HG03571 (cell line): ENCODE data around the gene SGPL1.

Experiments
- ATAC-seq: cut with Tn5 transposase; IDR thresholded peaks from one replicate; pipeline ENCODE4 v1.9.1; 2021; ENCODE audit not compliant: unreplicated experiment

The SGPL1 gene

DNA sequence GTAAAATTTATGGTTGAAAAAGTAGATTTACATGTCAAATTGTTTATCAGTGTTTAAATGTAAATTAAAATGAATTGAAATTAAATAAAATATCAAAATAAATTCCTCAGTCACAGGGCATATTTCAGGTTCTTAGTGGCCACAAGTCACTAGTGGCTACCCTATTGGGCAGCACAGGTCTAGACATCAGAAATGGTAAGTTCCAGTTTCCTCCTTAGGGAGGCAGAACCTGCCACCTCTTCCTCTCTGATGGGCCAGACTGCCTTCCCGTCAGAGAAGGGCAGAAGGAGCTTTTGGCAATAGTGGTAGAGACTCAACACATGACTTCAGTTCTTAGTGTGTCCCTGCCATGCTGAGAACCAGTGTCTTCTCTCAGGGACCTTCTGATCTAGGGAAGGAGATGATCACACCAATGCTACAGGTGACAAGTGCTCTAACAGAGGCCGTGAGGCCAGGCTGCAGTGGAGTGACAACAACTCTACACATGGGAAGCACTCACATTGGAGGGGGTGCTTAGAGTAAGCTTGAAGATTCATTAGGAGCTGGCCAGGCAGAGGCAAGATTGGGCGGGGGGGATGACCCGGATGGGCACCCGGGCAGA lies 87.0 kb downstream of the SGPL1 start:
- ATAC-seq = no peak

DNA sequence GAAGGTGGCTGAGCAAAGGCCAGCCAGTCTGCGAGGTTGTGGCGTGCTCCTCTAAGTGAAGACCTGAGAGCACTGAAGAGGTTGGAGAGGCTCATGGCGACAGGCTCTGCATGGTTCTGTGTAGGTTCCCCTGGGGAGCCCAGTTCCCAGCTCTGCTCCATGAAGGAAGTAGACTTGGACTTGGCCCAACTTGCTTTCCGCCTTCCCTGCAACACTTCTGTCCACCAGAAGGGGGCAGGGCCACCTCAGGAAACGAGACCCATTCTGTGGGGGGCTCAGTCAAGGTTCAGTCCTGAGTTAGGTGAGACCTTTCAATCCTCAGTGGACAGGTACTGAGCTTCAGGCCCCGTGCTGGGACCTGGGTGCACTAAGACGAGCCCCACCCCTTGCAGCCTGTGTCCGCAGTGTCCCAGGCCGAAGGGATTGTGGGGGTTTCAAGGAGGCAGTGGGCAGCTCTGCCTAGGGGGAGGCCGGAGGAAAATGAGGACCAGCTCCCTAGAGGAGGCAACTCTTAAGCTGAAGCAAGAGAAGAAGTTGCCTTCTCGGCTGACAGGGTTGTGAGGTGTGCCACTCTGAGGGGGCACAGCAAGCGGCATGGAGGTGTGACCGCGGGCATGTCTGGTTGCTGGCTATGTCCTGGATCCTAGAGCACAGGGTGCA lies 87.6 kb downstream of the SGPL1 start:
- no peak for ATAC-seq

GRCh38 chr10:70905071-70906021 lies 89.6 kb downstream of the SGPL1 start:
- ATAC-seq = no peak

GRCh38 chr10:70906031-70906783 lies 90.5 kb downstream of the SGPL1 start:
- ATAC-seq = no peak

GRCh38 chr10:70906953-70907636 lies 91.3 kb downstream of the SGPL1 start:
- ATAC-seq = no peak

- no peak for ATAC-seq
Measured at GRCh38 chr10:70907637-70908405, 92.1 kb downstream of the SGPL1 start.

- ATAC-seq = no peak
Measured at GRCh38 chr10:70908406-70909296, 92.9 kb downstream of the SGPL1 start.

GRCh38 chr10:70909326-70909935 lies 93.7 kb downstream of the SGPL1 start:
- no peak for ATAC-seq

DNA sequence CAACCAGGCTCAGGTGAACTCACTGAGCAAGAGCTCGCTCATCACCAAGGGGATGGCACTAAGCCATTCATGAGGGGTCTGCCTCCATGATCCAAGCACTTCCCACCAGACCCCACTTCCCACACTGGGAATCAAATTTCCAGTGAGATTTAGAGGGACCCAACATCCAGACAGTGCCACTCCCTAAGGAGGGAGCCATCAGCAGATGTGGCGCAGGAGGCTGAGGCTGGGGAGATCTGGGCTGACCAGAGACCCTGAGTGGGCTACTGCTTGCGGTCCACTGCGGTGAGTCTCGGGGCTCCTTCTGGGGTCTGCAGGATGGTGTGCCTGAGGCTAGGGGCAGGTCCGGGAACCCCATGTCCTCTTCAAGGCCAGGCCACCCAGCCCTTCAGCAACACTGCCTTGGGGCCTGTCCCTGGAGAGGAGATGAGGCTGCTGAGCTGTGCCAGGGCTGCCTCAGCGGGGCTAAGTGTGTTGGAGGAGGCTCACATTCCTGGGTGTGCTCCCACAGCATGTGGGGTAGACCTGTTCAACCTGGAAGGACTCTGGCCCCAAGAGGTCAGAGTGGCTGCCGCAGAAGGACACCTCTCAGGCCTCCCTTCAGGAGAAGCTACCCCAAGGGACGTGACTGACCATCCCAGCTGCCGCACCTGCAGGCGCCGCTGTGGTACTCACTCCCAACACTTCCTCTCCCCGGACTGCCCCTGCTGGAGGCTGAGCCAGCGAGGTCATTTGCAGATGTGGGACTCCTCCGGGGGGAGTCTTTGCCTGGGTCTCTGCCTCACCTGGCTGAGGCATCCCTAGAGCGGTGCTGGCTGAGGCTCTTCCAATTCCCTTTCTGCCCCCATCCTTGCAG lies 95.0 kb downstream of the SGPL1 start:
- ATAC-seq = no peak

DNA sequence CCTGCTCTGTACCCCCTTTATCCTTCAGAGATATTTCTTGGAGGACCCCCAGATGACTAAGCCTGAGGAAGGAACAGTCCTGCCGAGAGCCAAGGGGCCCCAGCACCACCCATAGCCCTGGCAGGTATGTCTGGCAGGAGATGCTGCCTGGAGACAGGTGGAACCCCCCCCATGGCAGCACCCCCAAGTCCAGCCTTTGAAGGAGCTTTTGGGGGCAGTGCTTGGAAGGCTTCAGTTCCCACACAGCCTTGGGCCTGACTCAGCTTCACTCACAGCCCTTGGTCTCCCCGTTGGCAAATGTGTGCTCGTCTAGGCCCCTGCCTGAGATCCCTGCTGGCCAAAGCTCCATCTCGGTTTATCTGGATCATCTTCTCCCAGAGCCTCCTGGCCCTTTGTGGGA lies 95.6 kb downstream of the SGPL1 start:
- no peak for ATAC-seq

DNA sequence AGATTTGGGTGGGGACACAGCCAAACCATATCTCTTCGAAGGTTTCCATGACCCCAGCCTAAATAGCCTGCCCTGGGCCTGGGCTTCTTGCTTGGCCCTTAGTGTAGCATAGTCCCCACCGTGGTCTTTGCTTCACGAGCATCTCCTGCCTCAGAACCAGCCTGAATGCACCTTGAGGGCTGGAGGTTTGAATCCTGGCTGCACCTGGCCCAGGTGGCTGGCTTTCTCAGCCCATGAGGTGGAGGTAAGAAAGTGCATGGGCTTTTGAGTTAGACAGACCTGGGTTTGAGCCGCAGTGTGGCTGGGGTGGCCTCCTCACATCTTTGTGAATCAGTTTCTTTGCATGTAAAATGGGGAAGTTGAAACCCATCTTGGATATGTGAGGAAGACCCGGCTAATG lies 96.8 kb downstream of the SGPL1 start:
- no peak for ATAC-seq

GRCh38 chr10:70913191-70913892 lies 97.6 kb downstream of the SGPL1 start:
- no peak for ATAC-seq

DNA sequence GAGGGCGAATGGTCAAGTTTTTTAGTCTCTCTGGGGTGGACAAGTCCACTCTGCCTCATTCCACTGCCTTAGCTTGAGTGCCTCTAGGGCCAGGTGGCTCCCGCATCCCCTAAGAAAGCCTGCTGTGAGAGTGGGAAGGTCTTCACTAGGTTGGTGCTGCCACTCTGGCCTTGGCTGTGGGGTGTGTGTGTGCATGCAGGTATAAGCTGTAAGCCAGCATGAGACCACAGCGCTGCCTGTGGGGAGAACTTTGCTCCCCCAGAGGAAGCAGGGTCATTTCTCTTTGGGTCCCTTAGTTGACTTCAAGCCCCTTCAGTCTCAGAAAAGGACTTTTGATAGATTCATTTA lies 98.1 kb downstream of the SGPL1 start:
- ATAC-seq = no peak

DNA sequence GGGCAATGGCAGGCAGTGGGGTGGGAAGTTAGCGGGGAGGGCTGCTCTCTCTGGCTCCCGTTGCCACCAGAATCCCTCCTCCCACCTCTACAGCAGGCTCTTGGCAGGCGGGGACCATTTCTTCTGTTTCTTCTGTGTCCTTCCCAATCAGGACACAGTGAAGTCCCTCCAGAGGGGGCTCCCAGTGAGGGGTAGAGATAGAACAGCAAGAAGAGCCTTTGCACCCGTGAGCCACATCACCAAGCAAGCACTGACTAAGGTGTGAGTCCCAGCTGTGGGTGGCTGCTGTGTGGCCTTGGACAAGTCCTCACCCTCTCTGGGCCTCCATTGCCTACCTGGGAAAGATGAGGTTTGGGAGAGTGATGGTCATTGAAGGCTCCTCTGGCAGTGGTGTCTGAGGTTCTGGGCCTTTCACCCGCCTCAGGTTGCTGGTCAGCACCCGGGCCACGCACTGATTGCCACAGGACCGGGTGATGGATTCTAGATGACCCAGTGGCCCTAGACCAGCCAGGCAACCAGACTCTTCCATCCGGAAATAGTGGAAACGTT lies 98.6 kb downstream of the SGPL1 start:
- ATAC-seq = no peak

DNA sequence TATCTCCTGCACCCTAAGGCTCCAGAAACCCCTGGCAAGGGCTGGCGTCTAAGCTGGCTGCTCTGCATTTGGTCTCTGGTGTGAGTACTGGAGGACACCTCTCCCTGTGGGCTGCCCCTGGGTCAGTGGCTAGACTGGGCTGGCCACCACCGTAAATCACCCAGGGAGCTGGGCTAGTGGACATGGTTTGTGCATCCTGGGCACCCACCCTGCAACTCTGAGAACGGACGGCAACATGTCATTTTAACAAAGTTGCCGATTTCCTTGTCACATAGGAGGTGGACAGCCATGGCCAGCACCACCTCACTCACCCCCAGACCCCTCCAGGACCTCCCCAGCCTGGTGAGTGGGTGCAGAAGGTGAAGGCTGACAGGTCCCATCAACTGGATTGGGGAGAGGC lies 99.5 kb downstream of the SGPL1 start:
- no peak for ATAC-seq

DNA sequence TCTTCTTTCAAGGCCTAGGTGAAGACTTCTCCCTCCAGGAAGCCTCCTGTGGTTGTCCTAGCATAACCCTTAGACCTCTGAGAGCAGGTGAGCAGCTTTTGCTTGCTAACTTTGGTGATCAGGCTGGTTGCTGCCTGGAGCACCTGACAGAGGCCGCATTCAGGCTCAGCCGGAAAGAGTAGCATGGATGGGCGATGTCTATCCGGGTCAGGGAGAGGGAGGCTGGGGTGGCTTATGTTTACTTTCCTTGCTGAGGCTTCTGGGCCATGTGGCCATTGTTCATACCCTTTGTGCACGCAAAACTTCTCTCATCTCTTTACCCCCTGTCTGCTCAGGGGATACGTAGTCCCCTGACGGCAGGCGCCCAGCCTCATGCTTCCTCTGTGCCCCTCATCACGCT lies 100.1 kb downstream of the SGPL1 start:
- no peak for ATAC-seq

DNA sequence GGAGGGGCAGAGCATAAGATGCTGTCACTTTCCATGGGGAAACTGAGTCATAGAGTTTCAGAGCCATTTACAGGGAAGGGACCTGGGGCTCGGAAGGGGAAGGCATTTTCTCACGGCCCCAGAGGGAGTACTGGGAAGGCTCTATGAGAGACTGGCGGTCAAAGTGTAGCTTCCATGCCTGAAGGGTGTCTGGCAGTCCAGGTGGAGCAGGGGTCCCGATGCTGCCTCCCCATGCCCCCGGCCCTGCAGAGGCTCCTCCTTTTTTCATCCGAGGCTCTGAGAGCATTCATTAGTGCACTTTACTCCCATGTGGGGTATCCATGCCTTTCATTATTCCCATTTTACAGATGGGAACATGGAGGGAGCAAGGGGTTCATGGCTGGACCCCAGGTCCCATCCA lies 100.5 kb downstream of the SGPL1 start:
- no peak for ATAC-seq
